Endothelial cell of umbilical vein (primary cell): ENCODE results near the gene COL19A1.

Experiments
- CTCF ChIP-seq, 2 donors: IDR thresholded peaks; 1 replicate in 1 of 2; 2 replicates in 1 of 2; pipeline ENCODE4 v1.5.1; 2011; ENCODE audit warnings: low read length in 2 of 2, mild to moderate bottlenecking in 2 of 2, moderate library complexity in 2 of 2, control low read depth in 1 of 2, inconsistent platforms in 1 of 2, low read depth in 1 of 2; ENCODE audit not compliant: insufficient read depth in 1 of 2; ENCODE audit errors: extremely low read depth in 1 of 2
- EZH2 ChIP-seq: IDR thresholded peaks from 2 replicates; pipeline ENCODE4 v1.6.1; 2012; ENCODE audit warnings: borderline replicate concordance, low read depth, mild to moderate bottlenecking, moderate library complexity, low read length, inconsistent platforms; ENCODE audit not compliant: severe bottlenecking
- GATA2 ChIP-seq: IDR thresholded peaks from 2 replicates; pipeline ENCODE4 v1.7.0; 2011; ENCODE audit warnings: low read depth, mild to moderate bottlenecking, moderate library complexity, mixed read lengths, low read length; ENCODE audit not compliant: insufficient read length, insufficient read depth
- JUN ChIP-seq: IDR thresholded peaks from 2 replicates; pipeline ENCODE4 v1.6.1; 2011; ENCODE audit warnings: borderline replicate concordance, low read depth; ENCODE audit not compliant: insufficient read length, insufficient read depth
- MYC ChIP-seq: IDR thresholded peaks from one replicate; pipeline ENCODE4 v1.6.1; 2011; ENCODE audit warnings: mild to moderate bottlenecking, low read depth, low read length
- POLR2A ChIP-seq: IDR thresholded peaks from 2 replicates; pipeline ENCODE4 v1.6.1; 2012; ENCODE audit warnings: low read depth, mild to moderate bottlenecking, control low read depth, low read length
- POLR2AphosphoS5 ChIP-seq: IDR thresholded peaks from 2 replicates; pipeline ENCODE4 v1.6.1; 2012; ENCODE audit warnings: low read depth, mild to moderate bottlenecking, control low read depth, low read length, moderate library complexity; ENCODE audit not compliant: insufficient read depth
- TF ChIP-seq, protein P1 (sequence below): IDR thresholded peaks from 2 replicates; pipeline ENCODE4 v1.6.1; 2011; ENCODE audit not compliant: insufficient read depth, insufficient read length

GRCh38 chr6:70198785-70199184 lies 332.4 kb downstream of the COL19A1 start:
- TF ChIP-seq POLR2A = no peak
- no peak for TF ChIP-seq EZH2
- no peak for TF ChIP-seq CTCF (IDR thresholded peaks at IDR 0.05; ENCODE audit: extremely low read depth in 1 of 2, insufficient read depth in 1 of 2, low read depth in 1 of 2, low read length in 2 of 2)
- TF ChIP-seq, protein P1, sequence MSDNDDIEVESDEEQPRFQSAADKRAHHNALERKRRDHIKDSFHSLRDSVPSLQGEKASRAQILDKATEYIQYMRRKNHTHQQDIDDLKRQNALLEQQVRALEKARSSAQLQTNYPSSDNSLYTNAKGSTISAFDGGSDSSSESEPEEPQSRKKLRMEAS = no peak
- no peak for TF ChIP-seq POLR2AphosphoS5
- no peak for TF ChIP-seq MYC
- TF ChIP-seq GATA2 = no peak
- TF ChIP-seq JUN = no peak
